NB4 (cell line): Measurements from ENCODE around the gene SMIM45.

Experiments
- DNase-seq: peaks from one replicate; pipeline ENCODE4 v3.0.0; 2010; ENCODE audit warnings: low read depth
- H3K4me3 ChIP-seq: one replicate; pipeline ENCODE4 v1.5.1; 2011; ENCODE audit warnings: mild to moderate bottlenecking, low read depth, low read length, moderate library complexity
- MYC ChIP-seq: IDR thresholded peaks from 2 replicates; pipeline ENCODE4 v1.6.1; 2011; ENCODE audit warnings: low read depth, low read length
- POLR2A ChIP-seq: IDR thresholded peaks from 2 replicates; pipeline ENCODE4 v1.6.1; 2011; ENCODE audit warnings: mild to moderate bottlenecking; ENCODE audit not compliant: insufficient read length; ENCODE audit errors: extremely low read depth
- TF ChIP-seq, protein P1 (sequence below): IDR thresholded peaks from one replicate; pipeline ENCODE4 v1.5.1; 2012; ENCODE audit warnings: low read depth, low read length
- TF ChIP-seq, protein P2 (sequence below): IDR thresholded peaks from 2 replicates; pipeline ENCODE4 v1.6.1; 2011; ENCODE audit warnings: low read depth, low read length

SMIM45 gene

GRCh38 chr22:41976961-41977566 lies 25.1 kb downstream of the SMIM45 start:
- no peak for DNase-seq
- TF ChIP-seq MYC, result no peak
- TF ChIP-seq POLR2A, result no peak
- TF ChIP-seq, protein P1, sequence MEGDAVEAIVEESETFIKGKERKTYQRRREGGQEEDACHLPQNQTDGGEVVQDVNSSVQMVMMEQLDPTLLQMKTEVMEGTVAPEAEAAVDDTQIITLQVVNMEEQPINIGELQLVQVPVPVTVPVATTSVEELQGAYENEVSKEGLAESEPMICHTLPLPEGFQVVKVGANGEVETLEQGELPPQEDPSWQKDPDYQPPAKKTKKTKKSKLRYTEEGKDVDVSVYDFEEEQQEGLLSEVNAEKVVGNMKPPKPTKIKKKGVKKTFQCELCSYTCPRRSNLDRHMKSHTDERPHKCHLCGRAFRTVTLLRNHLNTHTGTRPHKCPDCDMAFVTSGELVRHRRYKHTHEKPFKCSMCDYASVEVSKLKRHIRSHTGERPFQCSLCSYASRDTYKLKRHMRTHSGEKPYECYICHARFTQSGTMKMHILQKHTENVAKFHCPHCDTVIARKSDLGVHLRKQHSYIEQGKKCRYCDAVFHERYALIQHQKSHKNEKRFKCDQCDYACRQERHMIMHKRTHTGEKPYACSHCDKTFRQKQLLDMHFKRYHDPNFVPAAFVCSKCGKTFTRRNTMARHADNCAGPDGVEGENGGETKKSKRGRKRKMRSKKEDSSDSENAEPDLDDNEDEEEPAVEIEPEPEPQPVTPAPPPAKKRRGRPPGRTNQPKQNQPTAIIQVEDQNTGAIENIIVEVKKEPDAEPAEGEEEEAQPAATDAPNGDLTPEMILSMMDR, result no peak
- TF ChIP-seq, protein P2, sequence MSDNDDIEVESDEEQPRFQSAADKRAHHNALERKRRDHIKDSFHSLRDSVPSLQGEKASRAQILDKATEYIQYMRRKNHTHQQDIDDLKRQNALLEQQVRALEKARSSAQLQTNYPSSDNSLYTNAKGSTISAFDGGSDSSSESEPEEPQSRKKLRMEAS, result no peak
- H3K4me3 ChIP-seq, result no peak overlapping the region

- TF ChIP-seq MYC, result no peak
- TF ChIP-seq, protein P2, result no peak
- TF ChIP-seq POLR2A, result no peak
- TF ChIP-seq, protein P1, result no peak
- DNase-seq, result no peak
- no peak overlapping the region for H3K4me3 ChIP-seq
Observed at GRCh38 chr22:41978732-41979131, 26.8 kb downstream of the SMIM45 start.

DNA sequence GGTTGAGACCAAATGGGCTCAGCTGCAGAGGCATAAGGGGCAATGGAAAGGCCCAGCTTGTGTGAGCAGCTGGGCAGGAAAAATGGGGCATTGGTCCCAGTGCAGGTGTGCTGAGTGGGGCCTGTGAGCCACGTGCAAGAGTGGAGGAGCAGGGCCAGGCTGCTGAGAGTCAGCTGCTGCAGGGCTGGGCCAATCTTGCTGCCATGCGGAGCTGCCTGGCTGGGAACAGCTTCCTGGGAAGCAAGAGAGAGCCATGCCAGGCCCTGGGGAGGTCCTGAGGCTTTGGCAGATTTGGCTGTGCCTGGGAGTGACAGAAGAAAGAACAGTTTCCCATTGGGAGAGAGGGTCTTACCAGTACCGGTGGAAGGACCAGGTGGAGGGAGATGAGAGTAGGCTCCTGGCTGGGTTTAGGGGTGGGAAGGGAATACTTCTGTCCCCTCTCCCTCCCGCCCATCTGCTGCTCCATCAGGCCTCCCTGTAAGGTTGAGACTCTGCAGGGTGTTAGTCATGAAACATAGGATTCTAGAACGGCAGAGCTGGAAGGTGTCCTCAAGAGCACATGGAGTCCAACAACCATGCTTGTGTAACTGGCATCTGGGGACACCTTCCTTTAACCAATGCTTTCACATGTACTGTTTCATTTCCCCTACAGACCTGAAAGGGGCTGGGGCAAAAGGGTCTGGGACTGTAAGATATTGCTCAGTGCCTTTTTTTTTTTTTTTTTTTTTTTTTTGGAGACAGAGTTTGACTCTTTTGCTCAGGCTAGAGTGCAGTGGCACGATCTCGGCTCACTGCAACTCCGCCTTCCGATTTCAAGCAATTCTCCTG lies 27.7 kb downstream of the SMIM45 start:
- DNase-seq, result no peak
- no peak overlapping the region for H3K4me3 ChIP-seq
- TF ChIP-seq MYC (no peak), POLR2A (no peak)
- TF ChIP-seq, protein P2, result no peak
- TF ChIP-seq, protein P1, result no peak

DNA sequence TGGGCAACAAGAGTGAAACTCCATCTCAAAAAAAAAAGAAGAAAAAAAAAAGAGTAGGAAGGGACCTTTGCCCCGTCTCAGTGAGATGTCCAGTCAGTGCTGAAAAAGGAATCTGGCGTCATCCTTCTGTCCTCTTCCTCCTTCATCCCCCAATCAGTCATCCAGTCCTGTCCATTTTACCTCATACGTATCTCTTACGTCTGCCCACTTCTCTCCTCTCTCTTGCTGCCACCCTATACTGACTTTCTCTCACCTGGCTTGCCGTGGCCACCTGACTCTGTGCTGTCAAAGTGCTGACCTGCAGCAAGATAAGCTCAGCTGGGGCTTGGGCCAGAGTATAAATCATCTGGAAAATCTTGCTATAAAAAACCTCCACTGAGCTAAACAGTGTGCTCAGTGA lies 30.9 kb downstream of the SMIM45 start:
- no peak overlapping the region for H3K4me3 ChIP-seq
- DNase-seq, result no peak
- TF ChIP-seq MYC (no peak), POLR2A (no peak)
- TF ChIP-seq, protein P2, result no peak
- TF ChIP-seq, protein P1, result no peak

GRCh38 chr22:41983513-41984405 lies 31.8 kb downstream of the SMIM45 start:
- peak; percentile 88 for DNase-seq
- TF ChIP-seq MYC, result 0 out of 2 replicates have a peak, but pooled peaks have one; percentile 12
- TF ChIP-seq, protein P2, result no peak; the same call in 1 of the 2 replicates
- H3K4me3 ChIP-seq, result no peak overlapping the region

DNA sequence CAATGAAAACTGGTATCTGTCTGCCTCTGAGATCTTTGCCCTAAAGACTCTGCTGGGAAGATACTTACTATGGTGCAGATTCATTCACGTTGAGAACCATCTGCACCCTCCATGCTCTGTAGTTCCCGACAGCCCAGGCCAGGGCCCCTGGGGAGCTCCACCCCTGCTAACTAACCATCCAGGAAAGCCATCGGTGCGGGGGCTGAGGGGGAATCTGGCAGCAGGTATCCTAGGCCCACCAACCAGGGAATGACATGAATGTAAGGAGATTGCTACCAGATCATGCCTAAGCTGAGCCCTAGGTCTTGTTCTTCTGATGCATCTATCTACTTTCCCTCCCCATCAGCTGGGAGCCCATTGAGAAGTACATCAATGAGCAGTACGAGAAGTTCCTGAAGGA lies 35.3 kb downstream of the SMIM45 start:
- no peak for DNase-seq
- TF ChIP-seq, protein P2, result no peak
- TF ChIP-seq MYC (no peak), POLR2A (no peak)
- TF ChIP-seq, protein P1, result no peak
- H3K4me3 ChIP-seq, result no peak overlapping the region
